Neural progenitor cell (in vitro differentiated cells): Measurements from ENCODE around the gene ZCCHC9. TPM values are rescaled to one million over a fixed set of nuclear protein-coding genes. Genes with fewer than 3 reads are reported as not detected.

ENCODE experiments used
- DNase-seq: peaks from one replicate; pipeline ENCODE4 v3.0.0-alpha.2; 2016; ENCODE audit warnings: low spot score
- H2AFZ ChIP-seq: fragments of 200-600 bp; sonication (generic); replicated peaks from 2 replicates; pipeline ENCODE4 v1.6.1; 2016; ENCODE audit warnings: antibody characterized with exemption
- H3F3A ChIP-seq: fragments of 200-600 bp; sonication (generic); 2 replicates; pipeline ENCODE4 v1.6.1; 2016; ENCODE audit warnings: antibody characterized with exemption, low read depth
- H3K27ac ChIP-seq: fragments of 200-600 bp; sonication (generic); 2 replicates; pipeline ENCODE4 v1.5.1; 2016; ENCODE audit warnings: mild to moderate bottlenecking
- H3K27me3 ChIP-seq: fragments of 200-600 bp; sonication (generic); 2 replicates; pipeline ENCODE4 v1.6.1; 2016; ENCODE audit warnings: mild to moderate bottlenecking, moderate library complexity
- H3K36me3 ChIP-seq: fragments of 200-600 bp; sonication (generic); 2 replicates; pipeline ENCODE4 v1.5.1; 2016
- H3K4me1 ChIP-seq: fragments of 200-600 bp; sonication (generic); 2 replicates; pipeline ENCODE4 v1.6.1; 2016; ENCODE audit warnings: mixed run types
- H3K4me2 ChIP-seq: fragments of 200-600 bp; sonication (generic); 2 replicates; pipeline ENCODE4 v1.6.1; 2016
- H3K4me3 ChIP-seq: fragments of 200-600 bp; sonication (generic); 2 replicates; pipeline ENCODE4 v1.5.1; 2016
- H3K79me2 ChIP-seq: fragments of 200-600 bp; sonication (generic); 2 replicates; pipeline ENCODE4 v1.6.1; 2016; ENCODE audit warnings: low read depth
- H3K9ac ChIP-seq: fragments of 200-600 bp; sonication (generic); 2 replicates; pipeline ENCODE4 v1.6.1; 2016
- H3K9me3 ChIP-seq: fragments of 200-600 bp; sonication (generic); 2 replicates; pipeline ENCODE4 v1.5.1; 2016; ENCODE audit warnings: low read depth
- H4K20me1 ChIP-seq: fragments of 200-600 bp; sonication (generic); 2 replicates; pipeline ENCODE4 v1.6.1; 2016; ENCODE audit warnings: low read depth
- H3K27ac Mint-ChIP-seq: 3 replicates; pipeline ENCODE4 v1.8.0; 2021; ENCODE audit warnings: mixed read lengths
- H3K27me3 Mint-ChIP-seq: 2 replicates; pipeline ENCODE4 v1.8.0; 2022; ENCODE audit warnings: low read depth, mild to moderate bottlenecking, inconsistent platforms, moderate library complexity, mixed read lengths; ENCODE audit not compliant: insufficient read depth
- H3K36me3 Mint-ChIP-seq: 3 replicates; pipeline ENCODE4 v1.8.0; 2021; ENCODE audit warnings: mixed read lengths
- H3K4me1 Mint-ChIP-seq: 3 replicates; pipeline ENCODE4 v1.8.0; 2021; ENCODE audit warnings: mixed read lengths
- H3K4me3 Mint-ChIP-seq: 3 replicates; pipeline ENCODE4 v1.8.0; 2021; ENCODE audit warnings: mild to moderate bottlenecking, moderate library complexity, mixed read lengths
- H3K9me3 Mint-ChIP-seq: 3 replicates; pipeline ENCODE4 v1.8.0; 2020; ENCODE audit warnings: mixed read lengths
- EZH2 ChIP-seq: fragments of 200-600 bp; sonication (generic); IDR thresholded peaks from 2 replicates; pipeline ENCODE4 v1.6.1; 2017; ENCODE audit warnings: antibody characterized with exemption, mild to moderate bottlenecking, moderate library complexity
- EZH2phosphoT487 ChIP-seq: fragments of 200-600 bp; sonication (generic); IDR thresholded peaks from 2 replicates; pipeline ENCODE4 v1.6.1; 2017; ENCODE audit warnings: antibody characterized with exemption
- total RNA-seq: library from RNA; depleted of rRNA; stranded (reverse); fragments of >200 nt; gene quantifications from 2 replicates; pipeline ENCODE4 v1.2.3, GENCODE V29; 2015; ENCODE audit warnings: low replicate concordance
- TF ChIP-seq, protein P1 (sequence below): fragments of 200-600 bp; sonication (generic); IDR thresholded peaks from 2 replicates; pipeline ENCODE4 v1.5.1; 2017; ENCODE audit warnings: antibody characterized with exemption, mild to moderate bottlenecking

Gene ZCCHC9
- total RNA-seq, 1 donor from 2014 or later, result 57.4 TPM

DNA sequence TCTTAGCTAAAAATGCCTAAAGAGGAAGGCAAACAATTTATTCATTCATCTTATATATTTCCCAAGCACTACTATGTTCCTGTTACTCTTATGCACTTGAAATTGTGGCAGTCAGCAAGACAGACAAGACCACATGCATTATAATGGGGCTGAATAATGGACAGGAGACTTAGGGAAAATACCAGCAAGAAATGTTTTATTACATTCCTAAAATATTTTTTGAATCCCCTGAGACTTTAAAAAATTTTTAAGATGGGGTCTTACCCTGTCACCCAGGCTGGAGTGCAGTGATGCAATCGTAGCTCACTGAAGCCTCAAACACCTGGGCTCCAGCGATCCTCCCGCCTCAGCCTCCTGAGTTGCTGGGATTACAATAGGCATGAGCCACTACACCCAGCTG is 13.2 kb downstream of the ZCCHC9 start:
- no peaks in the 10 kb centered on the region for H3K4me1 ChIP-seq
- no peaks in the 10 kb centered on the region for H3K9me3 ChIP-seq
- Mint-ChIP-seq H3K27me3 (no peaks in the 10 kb centered on the region), H3K9me3 (no peaks in the 10 kb centered on the region), H3K4me3 (no peak overlapping the region), H3K4me1 (no peaks in the 10 kb centered on the region), H3K27ac (no peak overlapping the region), H3K36me3 (peaks cover 13% of the 10 kb centered on the region)
- H3K4me2 ChIP-seq, result no peak overlapping the region
- no peak overlapping the region for H3K9ac ChIP-seq
- no peaks in the 10 kb centered on the region for H3K79me2 ChIP-seq
- DNase-seq, result no peak
- peaks cover 11% of the 10 kb centered on the region for H3F3A ChIP-seq
- peaks cover 14% of the 10 kb centered on the region for H3K36me3 ChIP-seq
- H2AFZ ChIP-seq, result no peak overlapping the region
- no peaks in the 10 kb centered on the region for H3K27me3 ChIP-seq
- TF ChIP-seq, protein P1, sequence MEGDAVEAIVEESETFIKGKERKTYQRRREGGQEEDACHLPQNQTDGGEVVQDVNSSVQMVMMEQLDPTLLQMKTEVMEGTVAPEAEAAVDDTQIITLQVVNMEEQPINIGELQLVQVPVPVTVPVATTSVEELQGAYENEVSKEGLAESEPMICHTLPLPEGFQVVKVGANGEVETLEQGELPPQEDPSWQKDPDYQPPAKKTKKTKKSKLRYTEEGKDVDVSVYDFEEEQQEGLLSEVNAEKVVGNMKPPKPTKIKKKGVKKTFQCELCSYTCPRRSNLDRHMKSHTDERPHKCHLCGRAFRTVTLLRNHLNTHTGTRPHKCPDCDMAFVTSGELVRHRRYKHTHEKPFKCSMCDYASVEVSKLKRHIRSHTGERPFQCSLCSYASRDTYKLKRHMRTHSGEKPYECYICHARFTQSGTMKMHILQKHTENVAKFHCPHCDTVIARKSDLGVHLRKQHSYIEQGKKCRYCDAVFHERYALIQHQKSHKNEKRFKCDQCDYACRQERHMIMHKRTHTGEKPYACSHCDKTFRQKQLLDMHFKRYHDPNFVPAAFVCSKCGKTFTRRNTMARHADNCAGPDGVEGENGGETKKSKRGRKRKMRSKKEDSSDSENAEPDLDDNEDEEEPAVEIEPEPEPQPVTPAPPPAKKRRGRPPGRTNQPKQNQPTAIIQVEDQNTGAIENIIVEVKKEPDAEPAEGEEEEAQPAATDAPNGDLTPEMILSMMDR, result no peak
- no peak for TF ChIP-seq EZH2phosphoT487
- no peak for TF ChIP-seq EZH2
- no peaks in the 10 kb centered on the region for H4K20me1 ChIP-seq
- H3K4me3 ChIP-seq, result no peak overlapping the region
- no peak overlapping the region for H3K27ac ChIP-seq

DNA sequence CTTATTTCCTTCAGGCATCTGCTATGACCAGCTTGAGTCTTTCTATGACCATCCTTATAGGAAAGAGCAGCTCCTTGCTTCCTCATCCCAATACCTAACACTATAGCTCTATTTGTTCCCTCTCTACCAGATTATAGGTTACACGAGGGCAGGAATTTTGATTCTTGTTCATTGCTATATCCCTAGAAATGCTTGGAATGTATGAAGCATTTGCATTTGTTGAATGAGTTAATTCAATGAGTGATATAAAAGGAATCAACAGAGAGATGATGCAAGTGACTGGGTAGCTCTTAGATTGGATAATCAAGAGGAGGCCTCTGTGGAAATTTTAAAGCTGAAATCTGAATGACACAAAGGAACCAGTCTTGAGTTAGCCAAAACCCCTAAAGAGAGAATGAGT is 13.9 kb downstream of the ZCCHC9 start:
- no peaks in the 10 kb centered on the region for H3K79me2 ChIP-seq
- no peak overlapping the region for H2AFZ ChIP-seq
- Mint-ChIP-seq H3K9me3 (no peaks in the 10 kb centered on the region), H3K36me3 (peaks cover 11% of the 10 kb centered on the region), H3K4me1 (no peaks in the 10 kb centered on the region), H3K27me3 (no peaks in the 10 kb centered on the region), H3K27ac (no peak overlapping the region), H3K4me3 (no peak overlapping the region)
- no peak for DNase-seq
- TF ChIP-seq EZH2 (no peak), EZH2phosphoT487 (no peak)
- TF ChIP-seq, protein P1, result no peak
- H4K20me1 ChIP-seq, result no peaks in the 10 kb centered on the region
- no peaks in the 10 kb centered on the region for H3K9me3 ChIP-seq
- H3K4me2 ChIP-seq, result no peak overlapping the region
- peaks cover 14% of the 10 kb centered on the region for H3K36me3 ChIP-seq
- no peak overlapping the region for H3K4me3 ChIP-seq
- H3K27ac ChIP-seq, result no peak overlapping the region
- no peak overlapping the region for H3K9ac ChIP-seq
- no peaks in the 10 kb centered on the region for H3K4me1 ChIP-seq
- H3K27me3 ChIP-seq, result no peaks in the 10 kb centered on the region
- peaks cover 11% of the 10 kb centered on the region for H3F3A ChIP-seq

DNA sequence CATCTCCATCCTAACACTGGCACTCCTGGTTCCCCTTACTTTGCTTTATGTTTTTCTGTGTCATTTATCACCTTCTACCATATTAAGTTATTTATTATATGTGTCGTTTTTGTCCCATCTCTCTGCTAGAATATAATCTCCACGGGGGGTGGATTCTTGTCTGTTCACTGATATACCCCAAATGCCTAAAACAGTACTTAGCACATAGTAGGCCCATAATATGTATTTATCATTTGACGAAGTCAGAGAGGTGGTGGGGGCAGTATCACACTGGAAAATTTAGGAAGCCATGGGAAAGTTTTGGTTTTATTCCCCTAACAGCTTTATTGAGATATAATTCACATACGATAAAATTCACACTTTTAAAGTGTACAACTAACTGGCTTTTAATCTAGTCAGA is 14.4 kb downstream of the ZCCHC9 start:
- no peaks in the 10 kb centered on the region for H3K4me1 ChIP-seq
- DNase-seq, result no peak
- Mint-ChIP-seq H3K9me3 (no peaks in the 10 kb centered on the region), H3K4me1 (no peaks in the 10 kb centered on the region), H3K36me3 (peaks cover 11% of the 10 kb centered on the region), H3K27me3 (no peaks in the 10 kb centered on the region), H3K27ac (no peak overlapping the region), H3K4me3 (no peak overlapping the region)
- H3K9ac ChIP-seq, result no peak overlapping the region
- no peak overlapping the region for H2AFZ ChIP-seq
- no peaks in the 10 kb centered on the region for H3K9me3 ChIP-seq
- H4K20me1 ChIP-seq, result no peaks in the 10 kb centered on the region
- no peak overlapping the region for H3K4me2 ChIP-seq
- TF ChIP-seq, protein P1, result no peak
- TF ChIP-seq EZH2 (no peak), EZH2phosphoT487 (no peak)
- no peak overlapping the region for H3K27ac ChIP-seq
- no peaks in the 10 kb centered on the region for H3K79me2 ChIP-seq
- H3F3A ChIP-seq, result peaks cover 11% of the 10 kb centered on the region
- H3K4me3 ChIP-seq, result no peak overlapping the region
- H3K36me3 ChIP-seq, result peaks cover 14% of the 10 kb centered on the region
- H3K27me3 ChIP-seq, result no peaks in the 10 kb centered on the region

DNA sequence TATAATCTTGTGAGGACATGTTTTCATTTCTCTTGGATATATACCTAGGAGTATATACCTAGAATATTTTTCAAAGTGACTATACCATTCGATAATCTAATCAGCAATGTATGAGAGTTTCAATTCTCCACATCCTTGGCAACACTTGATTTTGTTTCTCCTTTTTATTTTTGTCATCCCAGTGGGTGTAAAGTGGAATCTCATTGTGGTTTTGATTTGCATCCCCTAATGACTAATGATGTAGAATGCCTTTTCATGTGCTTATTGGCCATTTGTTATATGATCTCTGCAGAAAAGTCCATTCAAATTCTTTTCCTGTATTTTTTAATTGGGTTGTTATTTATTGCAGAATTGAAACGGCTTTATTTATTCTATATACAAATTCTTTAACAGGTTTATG is 15.2 kb downstream of the ZCCHC9 start:
- H3F3A ChIP-seq, result peaks cover 11% of the 10 kb centered on the region
- Mint-ChIP-seq H3K36me3 (peaks cover 10% of the 10 kb centered on the region), H3K27ac (no peak overlapping the region), H3K9me3 (no peaks in the 10 kb centered on the region), H3K4me3 (no peak overlapping the region), H3K27me3 (no peaks in the 10 kb centered on the region), H3K4me1 (no peaks in the 10 kb centered on the region)
- TF ChIP-seq, protein P1, result no peak
- TF ChIP-seq EZH2 (no peak), EZH2phosphoT487 (no peak)
- H3K27me3 ChIP-seq, result no peaks in the 10 kb centered on the region
- no peak for DNase-seq
- peaks cover 14% of the 10 kb centered on the region for H3K36me3 ChIP-seq
- no peak overlapping the region for H3K27ac ChIP-seq
- no peaks in the 10 kb centered on the region for H3K79me2 ChIP-seq
- no peak overlapping the region for H3K9ac ChIP-seq
- no peak overlapping the region for H3K4me2 ChIP-seq
- no peaks in the 10 kb centered on the region for H3K9me3 ChIP-seq
- no peaks in the 10 kb centered on the region for H4K20me1 ChIP-seq
- no peak overlapping the region for H2AFZ ChIP-seq
- no peaks in the 10 kb centered on the region for H3K4me1 ChIP-seq
- H3K4me3 ChIP-seq, result no peak overlapping the region
